ENCODE data around the gene ZMPSTE24. TPM values are rescaled to one million over a fixed set of nuclear protein-coding genes. Genes with fewer than 3 reads are reported as not detected.
"Not testable (repeated sequence)": the region's sequence is repeated elsewhere in the genome, so short reads cannot be mapped to it uniquely, and the experiment has no call there.

The ZMPSTE24 gene
- total RNA-seq, result 10 to 100 TPM; 11.6 to 44.3 (median 25.1) TPM

- DNase-seq, result peak; percentile 90 to 97 (median 95)
- Histone ChIP-seq H3K36me3 (peaks cover 0 to 23% (median 0%) of the 10 kb centered on the region in 3 donors), H3K4me1 (peaks cover 0 to 18% (median 2%) of the 10 kb centered on the region in 4 donors), H3K27ac (peak within 1 kb of the TSS; percentile 88 to 97 (median 95)), H3K9me3 (no peaks in the 10 kb centered on the region), H3K27me3 (no peaks in the 10 kb centered on the region), H3K4me3 (peak within 1 kb of the TSS; percentile 64 to 86 (median 72))
- peak; percentile 16 to 60 for TF ChIP-seq POLR2A (IDR thresholded peaks at IDR 0.05)
- TF ChIP-seq, protein P1, sequence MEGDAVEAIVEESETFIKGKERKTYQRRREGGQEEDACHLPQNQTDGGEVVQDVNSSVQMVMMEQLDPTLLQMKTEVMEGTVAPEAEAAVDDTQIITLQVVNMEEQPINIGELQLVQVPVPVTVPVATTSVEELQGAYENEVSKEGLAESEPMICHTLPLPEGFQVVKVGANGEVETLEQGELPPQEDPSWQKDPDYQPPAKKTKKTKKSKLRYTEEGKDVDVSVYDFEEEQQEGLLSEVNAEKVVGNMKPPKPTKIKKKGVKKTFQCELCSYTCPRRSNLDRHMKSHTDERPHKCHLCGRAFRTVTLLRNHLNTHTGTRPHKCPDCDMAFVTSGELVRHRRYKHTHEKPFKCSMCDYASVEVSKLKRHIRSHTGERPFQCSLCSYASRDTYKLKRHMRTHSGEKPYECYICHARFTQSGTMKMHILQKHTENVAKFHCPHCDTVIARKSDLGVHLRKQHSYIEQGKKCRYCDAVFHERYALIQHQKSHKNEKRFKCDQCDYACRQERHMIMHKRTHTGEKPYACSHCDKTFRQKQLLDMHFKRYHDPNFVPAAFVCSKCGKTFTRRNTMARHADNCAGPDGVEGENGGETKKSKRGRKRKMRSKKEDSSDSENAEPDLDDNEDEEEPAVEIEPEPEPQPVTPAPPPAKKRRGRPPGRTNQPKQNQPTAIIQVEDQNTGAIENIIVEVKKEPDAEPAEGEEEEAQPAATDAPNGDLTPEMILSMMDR (IDR thresholded peaks at IDR 0.05), result no peak
These were observed at the start of gene ZMPSTE24 for GRCh38 chr1:40257688-40258444. TSS of gene ZMPSTE24 (plus strand) at chr1:40258236. CDS start at chr1:40258272, 36 bp downstream.

GRCh38 chr1:40210511-40211204 lies 47.4 kb upstream of the ZMPSTE24 start:
- no peak overlapping the region for H3K27ac ChIP-seq
- no peak overlapping the region for H3K4me3 ChIP-seq
- TF ChIP-seq, protein P1 (IDR thresholded peaks at IDR 0.05), result no peak
- TF ChIP-seq POLR2A (IDR thresholded peaks at IDR 0.05), result no peak
- H3K27me3 ChIP-seq, result no peaks in the 10 kb centered on the region
- H3K36me3 ChIP-seq, result peaks cover 0 to 36% (median 0%) of the 10 kb centered on the region in 3 donors
- H3K9me3 ChIP-seq, result no peaks in the 10 kb centered on the region
- H3K4me1 ChIP-seq, result no peaks in the 10 kb centered on the region
- DNase-seq, result no peak

DNA sequence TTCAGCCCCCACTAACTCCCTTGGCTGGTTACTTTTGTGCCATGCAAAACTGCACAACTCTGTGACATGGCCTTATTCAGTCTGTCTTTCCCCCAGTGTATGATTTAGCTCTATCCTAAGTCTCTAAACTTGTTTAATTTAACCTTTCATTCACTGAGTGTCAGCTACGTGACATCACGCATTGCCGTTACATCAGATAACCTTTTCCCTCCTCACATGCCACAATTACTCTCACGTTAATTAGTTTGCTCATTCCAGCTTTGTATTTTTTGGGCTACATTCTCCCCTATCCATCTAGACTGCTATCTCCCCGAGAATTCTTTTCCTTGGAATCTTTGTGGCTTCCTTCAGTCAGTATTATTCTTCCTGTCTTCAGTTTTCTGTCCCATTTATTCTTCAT lies 39.7 kb upstream of the ZMPSTE24 start:
- no peak overlapping the region for H3K27ac ChIP-seq
- TF ChIP-seq POLR2A (IDR thresholded peaks at IDR 0.05), result no peak
- TF ChIP-seq, protein P1 (IDR thresholded peaks at IDR 0.05), result no peak
- peaks cover 0 to 2% (median 0%) of the 10 kb centered on the region in 3 donors for H3K36me3 ChIP-seq
- no peaks in the 10 kb centered on the region for H3K4me1 ChIP-seq
- no peaks in the 10 kb centered on the region for H3K9me3 ChIP-seq
- no peaks in the 10 kb centered on the region for H3K27me3 ChIP-seq
- no peak for DNase-seq
- no peak overlapping the region for H3K4me3 ChIP-seq

- not testable (repeated sequence) for H3K9me3 ChIP-seq, H3K27me3 ChIP-seq, H3K27ac ChIP-seq, H3K4me1 ChIP-seq, H3K36me3 ChIP-seq, H3K4me3 ChIP-seq, DNase-seq
These were observed 36.5 kb upstream of the ZMPSTE24 start for GRCh38 chr1:40221471-40221905.

DNA sequence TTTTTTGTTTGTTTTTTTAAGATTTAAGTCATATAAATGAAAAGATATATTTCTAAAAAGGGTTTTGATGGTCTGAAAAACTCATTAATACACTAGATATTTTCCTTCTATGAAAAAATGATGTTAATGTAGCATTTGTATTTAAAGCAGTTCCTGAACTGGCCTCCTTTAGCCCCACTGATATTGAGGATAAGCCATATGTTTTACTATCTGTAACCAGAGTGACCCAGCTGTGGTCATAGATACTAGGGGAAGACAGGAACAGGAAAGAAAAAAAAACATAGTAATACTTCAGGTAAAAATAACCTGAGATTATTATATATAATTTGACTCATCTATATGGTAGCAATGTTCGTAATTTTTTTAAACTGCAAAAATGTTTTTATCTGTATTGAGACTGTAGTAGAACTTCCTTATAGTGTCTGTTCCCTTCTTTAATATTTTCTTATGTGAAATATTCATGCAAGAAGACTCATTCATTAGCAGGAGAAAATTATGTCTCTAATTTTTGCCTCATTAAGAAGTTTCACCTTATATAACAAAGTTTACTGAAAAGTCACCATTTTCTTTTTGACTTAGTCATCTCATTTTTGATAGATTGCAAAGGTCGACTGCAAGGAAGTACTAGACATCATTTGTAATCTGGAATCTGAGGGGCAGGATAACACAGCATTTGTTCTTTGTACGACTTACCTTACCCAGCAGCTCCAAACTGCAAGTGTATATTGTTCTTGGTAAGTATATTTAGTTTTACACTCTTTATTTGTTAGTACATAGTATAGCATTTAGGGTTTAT lies 35.9 kb upstream of the ZMPSTE24 start:
- H3K4me3 ChIP-seq, result no peak overlapping the region
- no peaks in the 10 kb centered on the region for H3K9me3 ChIP-seq
- no peak for TF ChIP-seq POLR2A (IDR thresholded peaks at IDR 0.05)
- TF ChIP-seq, protein P1 (IDR thresholded peaks at IDR 0.05), result no peak
- no peak for DNase-seq
- H3K27me3 ChIP-seq, result no peaks in the 10 kb centered on the region
- H3K36me3 ChIP-seq, result peaks cover 0 to 3% (median 0%) of the 10 kb centered on the region in 3 donors
- H3K4me1 ChIP-seq, result no peaks in the 10 kb centered on the region
- no peak overlapping the region for H3K27ac ChIP-seq

Data from Peyer's patch (tissue), 4 donors.